Measurements from ENCODE around the gene CYP4V2.
"Not testable (repeated sequence)": the region's sequence is repeated elsewhere in the genome, so short reads cannot be mapped to it uniquely, and the experiment has no call there.

Gene CYP4V2

DNA sequence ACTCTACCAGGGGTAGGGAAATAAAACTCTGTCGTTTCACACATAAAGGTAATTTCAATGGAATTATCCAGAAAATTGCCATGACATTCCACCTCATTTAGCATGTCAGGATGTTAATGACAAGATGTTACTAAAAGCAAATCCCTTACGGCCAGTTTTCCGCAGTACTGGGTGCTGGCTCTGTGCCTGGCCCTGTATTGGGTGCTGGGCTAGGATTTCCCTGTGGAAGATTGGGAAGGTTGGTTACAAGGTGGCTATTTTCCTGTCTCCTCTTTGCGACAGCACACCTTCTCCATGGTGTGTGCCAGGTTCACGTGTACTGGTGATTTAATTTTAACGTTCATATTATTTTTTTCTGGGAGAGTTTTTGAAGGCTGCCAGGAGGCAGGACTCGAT, 49.1 kb downstream of the CYP4V2 start:
- H3K4me3 ChIP-seq (replicated peaks; ENCODE audit: low read depth, low read length) = no peak overlapping the region
- DNase-seq (ENCODE audit: low read depth) = no peak
- TF ChIP-seq, protein P1, sequence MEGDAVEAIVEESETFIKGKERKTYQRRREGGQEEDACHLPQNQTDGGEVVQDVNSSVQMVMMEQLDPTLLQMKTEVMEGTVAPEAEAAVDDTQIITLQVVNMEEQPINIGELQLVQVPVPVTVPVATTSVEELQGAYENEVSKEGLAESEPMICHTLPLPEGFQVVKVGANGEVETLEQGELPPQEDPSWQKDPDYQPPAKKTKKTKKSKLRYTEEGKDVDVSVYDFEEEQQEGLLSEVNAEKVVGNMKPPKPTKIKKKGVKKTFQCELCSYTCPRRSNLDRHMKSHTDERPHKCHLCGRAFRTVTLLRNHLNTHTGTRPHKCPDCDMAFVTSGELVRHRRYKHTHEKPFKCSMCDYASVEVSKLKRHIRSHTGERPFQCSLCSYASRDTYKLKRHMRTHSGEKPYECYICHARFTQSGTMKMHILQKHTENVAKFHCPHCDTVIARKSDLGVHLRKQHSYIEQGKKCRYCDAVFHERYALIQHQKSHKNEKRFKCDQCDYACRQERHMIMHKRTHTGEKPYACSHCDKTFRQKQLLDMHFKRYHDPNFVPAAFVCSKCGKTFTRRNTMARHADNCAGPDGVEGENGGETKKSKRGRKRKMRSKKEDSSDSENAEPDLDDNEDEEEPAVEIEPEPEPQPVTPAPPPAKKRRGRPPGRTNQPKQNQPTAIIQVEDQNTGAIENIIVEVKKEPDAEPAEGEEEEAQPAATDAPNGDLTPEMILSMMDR (IDR thresholded peaks at IDR 0.05; ENCODE audit: low read length, missing control alignments) = no peak

DNA sequence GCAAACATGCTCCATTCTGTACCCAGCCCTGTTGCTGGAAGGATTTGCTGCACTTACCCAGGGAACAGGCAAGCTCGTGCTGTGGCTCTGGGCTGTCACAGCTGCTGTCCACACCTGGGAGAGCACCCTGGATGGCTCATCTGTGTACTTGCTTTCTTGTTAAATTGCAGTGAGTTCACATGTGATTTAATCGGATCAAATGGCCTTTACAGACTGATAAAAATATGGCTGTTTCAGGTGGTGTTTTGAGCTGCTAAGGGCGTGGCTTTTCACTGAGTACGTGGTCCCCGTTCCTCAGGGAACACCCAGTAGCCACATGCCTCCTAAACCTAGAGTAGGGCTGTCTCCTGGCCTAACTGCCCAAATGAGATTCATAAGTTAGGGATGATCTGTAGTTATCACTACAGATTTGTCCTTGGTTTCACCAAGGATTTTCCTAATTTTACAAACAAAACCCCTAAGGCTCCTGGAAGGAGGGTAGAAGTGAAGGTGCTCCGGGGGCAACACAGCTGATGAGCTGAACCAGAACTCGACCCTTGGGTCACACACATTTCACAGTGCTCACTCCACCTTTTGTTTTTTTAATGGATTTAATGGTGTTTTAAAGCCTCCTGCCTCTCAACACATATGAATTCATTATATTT, 49.6 kb downstream of the CYP4V2 start:
- TF ChIP-seq, protein P1 (IDR thresholded peaks at IDR 0.05; ENCODE audit: low read length, missing control alignments) = no peak

DNA sequence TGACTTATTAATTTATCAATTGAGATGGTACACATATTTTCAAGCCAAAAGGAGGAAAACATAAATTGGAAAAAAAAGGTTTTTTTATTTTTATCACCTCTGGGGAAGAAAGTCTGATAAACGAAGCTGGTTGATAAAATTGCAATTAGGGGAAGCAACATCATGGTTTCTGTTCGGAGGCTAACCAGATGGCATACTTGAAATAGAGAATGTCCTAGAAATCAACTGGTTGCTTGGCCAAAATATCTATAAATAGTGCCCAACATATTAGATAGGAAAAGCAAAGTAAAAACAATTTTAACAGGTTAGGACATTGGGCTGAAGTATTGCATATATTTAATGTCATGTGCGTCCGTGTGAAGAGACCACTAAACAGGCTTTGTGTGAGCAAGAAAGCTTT, 50.2 kb downstream of the CYP4V2 start:
- DNase-seq (ENCODE audit: low read depth) = no peak
- TF ChIP-seq, protein P1 (IDR thresholded peaks at IDR 0.05; ENCODE audit: low read length, missing control alignments) = no peak
- H3K4me3 ChIP-seq (replicated peaks; ENCODE audit: low read depth, low read length) = no peak overlapping the region

More for the DNA sequence above, 49.6 kb downstream of the CYP4V2 start:
- no peak for DNase-seq (ENCODE audit: low read depth)
- H3K4me3 ChIP-seq (replicated peaks; ENCODE audit: low read depth, low read length) = no peak overlapping the region

DNA sequence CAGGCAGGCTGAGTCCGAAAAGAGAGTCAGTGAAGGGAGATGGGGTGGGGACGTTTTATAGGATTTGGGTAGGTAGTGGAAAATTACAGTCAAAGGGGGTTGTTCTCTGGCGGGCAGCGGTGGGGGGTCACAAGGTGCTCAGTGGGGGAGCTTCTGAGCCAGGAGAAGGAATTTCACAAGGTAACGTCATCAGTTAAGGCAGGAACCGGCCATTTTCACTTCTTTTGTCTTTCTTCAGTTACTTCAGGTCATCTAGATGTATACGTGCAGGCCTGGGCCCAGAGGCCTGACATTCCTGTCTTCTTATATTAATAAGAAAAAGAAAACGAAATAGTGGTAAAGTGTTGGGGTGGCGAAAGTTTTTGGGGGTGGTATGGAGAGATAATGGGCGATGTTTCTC, 50.7 kb downstream of the CYP4V2 start:
- H3K4me3 ChIP-seq (replicated peaks; ENCODE audit: low read depth, low read length); DNase-seq (ENCODE audit: low read depth): not testable (repeated sequence)

DNA sequence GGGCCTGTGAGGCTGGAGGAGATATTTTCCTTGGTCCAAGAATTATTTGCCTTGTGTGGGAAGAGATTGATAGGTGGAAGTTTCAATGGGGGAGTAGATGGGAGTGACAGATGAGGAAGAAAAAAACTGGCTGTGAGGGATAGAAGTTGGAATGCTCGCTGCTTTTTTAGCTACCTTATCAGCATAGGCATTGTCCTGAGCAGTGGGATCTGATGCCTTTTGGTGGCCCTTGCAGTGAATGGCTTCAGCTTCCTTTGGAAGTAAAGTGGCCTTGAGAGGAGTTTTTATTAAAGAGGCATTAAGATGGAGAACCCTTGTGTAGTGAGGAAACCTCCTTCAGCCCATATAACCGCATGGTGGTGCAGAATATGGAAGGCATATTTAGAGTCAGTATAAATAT, 52.0 kb downstream of the CYP4V2 start:
- DNase-seq (ENCODE audit: low read depth) = no peak
- no peak overlapping the region for H3K4me3 ChIP-seq (replicated peaks; ENCODE audit: low read depth, low read length)
- TF ChIP-seq, protein P1 (IDR thresholded peaks at IDR 0.05; ENCODE audit: low read length, missing control alignments) = no peak

DNA sequence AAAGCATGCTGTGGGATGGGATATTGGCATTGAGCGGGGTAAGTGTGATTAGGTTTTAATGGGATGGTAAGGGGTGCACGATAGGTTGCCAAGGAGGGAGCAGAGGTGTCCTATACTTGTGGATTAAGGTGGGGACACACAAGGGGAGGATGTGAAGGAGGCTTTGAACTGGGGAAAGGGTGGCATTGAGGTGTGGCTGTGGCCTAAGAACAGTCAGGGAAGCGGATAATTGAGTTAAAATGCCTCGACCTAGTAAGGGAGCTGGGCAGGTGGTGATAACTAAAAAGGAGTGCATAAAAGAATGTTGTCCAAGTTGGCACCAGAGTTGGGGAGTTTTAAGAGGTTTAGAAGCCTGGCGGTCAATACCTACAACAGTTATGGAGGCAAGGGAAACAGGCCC, 53.5 kb downstream of the CYP4V2 start:
- no peak overlapping the region for H3K4me3 ChIP-seq (replicated peaks; ENCODE audit: low read depth, low read length)
- TF ChIP-seq, protein P1 (IDR thresholded peaks at IDR 0.05; ENCODE audit: low read length, missing control alignments) = no peak
- no peak for DNase-seq (ENCODE audit: low read depth)

DNA sequence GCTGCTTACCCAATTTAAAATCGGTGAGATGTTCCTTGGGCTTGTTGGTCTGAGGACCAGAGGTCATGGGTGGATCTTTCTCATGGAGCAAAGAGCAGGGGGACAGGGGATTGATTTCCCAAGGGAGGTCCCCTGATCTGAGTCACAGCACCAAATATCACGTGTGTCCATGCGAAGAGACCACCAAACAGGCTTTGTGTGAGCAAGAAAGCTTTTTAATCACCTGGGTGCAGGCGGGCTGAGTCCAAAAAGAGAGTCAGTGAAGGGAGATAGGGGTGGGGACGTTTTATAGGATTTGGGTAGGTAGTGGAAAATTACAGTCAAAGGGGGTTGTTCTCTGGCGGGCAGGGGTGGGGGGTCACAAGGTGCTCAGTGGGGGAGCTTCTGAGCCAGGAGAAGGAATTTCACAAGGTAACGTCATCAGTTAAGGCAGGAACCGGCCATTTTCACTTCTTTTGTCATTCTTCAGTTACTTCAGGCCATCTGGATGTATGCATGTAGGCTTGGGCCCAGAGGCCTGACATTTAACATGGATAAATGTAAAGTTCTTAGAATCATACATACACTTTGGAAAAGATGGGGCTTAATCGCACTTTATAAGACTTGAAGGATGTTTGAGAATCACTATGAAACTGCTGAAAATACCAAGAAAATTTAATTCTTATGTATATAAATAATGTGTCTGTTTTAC, 55.8 kb downstream of the CYP4V2 start:
- H3K4me3 ChIP-seq (replicated peaks; ENCODE audit: low read depth, low read length) = not testable (repeated sequence)

DNA sequence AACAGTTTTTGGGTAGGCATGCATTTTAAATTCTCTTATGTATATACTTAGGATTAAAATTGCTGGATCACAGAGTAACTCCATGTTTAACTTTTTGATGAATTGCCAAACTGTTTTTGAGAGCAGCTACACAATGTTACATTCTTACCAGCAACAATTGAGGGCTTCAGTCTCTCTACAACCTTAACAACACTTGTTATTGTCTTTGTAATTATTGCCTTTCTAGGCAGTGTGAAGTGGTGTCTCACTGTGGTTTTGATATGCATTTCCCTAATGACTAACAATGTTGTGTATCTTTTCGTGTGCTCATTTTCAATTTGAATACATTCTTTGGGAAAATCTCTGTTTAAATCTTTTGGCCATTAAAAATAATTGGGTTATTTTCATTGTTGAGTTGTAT, 57.3 kb downstream of the CYP4V2 start:
- no peak overlapping the region for H3K4me3 ChIP-seq (replicated peaks; ENCODE audit: low read depth, low read length)
- TF ChIP-seq, protein P1 (IDR thresholded peaks at IDR 0.05; ENCODE audit: low read length, missing control alignments) = no peak
- no peak for DNase-seq (ENCODE audit: low read depth)

More for the DNA sequence above, 55.8 kb downstream of the CYP4V2 start:
- DNase-seq (ENCODE audit: low read depth) = not testable (repeated sequence)

Data from fibroblast of pulmonary artery (primary cell).